Stimulated activated naive CD4-positive, alpha-beta T cell (primary cell): ENCODE measurements around the gene FCER2.

ENCODE experiments used
- DNase-seq, 6 experiments: peaks; one replicate each; lab custom pipeline; 2025; lab: John Stamatoyannopoulos, UW

The FCER2 gene

DNA sequence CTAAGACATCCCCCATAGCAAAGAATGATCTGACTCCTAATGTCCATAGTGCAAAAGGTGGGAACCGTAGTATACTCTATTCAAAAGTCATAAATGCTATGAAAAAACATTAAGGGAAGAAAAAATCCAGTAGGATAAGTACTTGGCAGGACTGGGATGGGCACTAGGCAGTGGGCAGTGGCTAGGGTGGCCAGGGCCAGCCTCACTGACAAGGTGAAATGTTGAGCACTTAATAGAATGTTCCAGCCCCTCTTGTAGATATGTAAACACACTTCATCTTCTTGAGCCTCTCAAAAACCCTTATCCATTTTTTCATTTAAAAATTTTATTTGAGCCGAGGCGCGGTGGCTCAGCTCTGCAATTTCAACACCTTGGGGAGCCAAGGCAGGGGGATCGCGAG, 31.4 kb upstream of the FCER2 start:
- DNase-seq, result no peak

DNA sequence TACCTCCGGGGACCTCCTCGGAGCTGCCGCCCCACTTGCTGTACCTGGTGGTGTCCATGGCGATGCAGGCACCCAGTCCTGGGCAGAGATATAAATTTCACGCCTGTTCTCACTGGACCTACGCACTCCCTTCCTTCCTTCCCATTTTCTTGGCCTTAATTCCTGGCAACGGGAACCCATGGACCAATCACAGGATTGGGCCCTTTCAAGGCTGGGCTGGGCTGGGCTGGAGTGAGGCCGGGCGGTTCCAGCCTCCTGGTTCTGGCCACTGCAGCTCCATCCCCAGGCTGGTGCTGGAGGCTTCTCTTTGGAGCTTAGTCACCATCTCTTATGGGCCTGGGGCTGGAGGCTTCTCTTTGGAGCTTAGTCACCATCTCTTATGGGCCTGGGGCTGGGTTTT, 30.1 kb upstream of the FCER2 start, which contains the start of gene CLEC4G:
CLEC4G (minus strand) TSS at position 66 of the 400 bp plus-strand sequence; CDS start at position 58, 8 bp downstream.
- DNase-seq, result no peak

- no peak for DNase-seq
These were observed 29.7 kb upstream of the FCER2 start for GRCh38 chr19:7731615-7732014.

- no peak for DNase-seq
These were observed 29.3 kb upstream of the FCER2 start for GRCh38 chr19:7731218-7731595.

- no peak for DNase-seq
These were observed 28.6 kb upstream of the FCER2 start for GRCh38 chr19:7730286-7731217.

DNA sequence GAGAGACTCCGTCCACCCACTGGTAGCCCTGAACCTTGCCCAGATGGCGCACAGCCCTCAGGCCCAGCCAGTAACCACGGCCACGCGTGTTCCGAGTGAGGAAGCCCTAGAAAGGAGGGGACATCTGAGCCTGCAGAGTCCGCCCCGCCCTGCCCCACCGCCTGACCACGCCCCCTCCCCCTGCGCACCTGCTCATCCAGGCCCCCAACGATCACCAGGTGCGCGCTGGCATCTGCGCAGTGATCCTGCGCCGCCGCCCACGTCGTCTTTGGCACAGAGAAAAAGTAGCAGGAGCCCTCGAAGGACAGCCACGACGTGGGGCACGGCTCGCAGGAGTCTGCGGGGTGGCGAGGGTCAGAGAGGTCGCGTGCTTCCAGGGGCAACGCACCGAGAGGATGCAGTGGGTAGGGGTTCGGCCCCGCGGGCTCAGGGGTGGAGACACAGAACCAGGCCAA, 27.9 kb upstream of the FCER2 start:
- peak in 1 of 6 experiments; percentile 16 for DNase-seq

GRCh38 chr19:7729211-7729610, 27.3 kb upstream of the FCER2 start:
- no peak for DNase-seq

DNA sequence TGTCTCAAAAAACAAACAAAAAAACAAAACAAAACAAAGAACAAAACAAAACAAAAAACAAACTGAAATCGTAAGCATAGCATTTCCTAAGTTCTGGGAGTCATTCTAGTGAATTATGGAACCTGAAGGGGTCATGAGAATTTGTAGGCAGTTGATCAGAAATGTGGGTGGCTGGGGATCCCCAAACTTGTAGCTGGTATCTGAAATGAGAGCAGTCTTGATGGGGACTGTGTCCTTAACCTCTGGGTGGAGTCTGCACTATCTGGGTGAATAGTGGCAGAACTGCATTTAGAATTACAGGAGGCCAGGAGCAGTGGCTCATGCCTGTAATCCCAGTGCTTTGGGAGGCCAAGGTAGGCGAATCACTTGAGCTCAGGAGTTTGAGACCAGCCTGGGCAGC, 23.9 kb upstream of the FCER2 start:
- no peak for DNase-seq

GRCh38 chr19:7722231-7722651, 20.3 kb upstream of the FCER2 start:
- DNase-seq, result no peak

DNA sequence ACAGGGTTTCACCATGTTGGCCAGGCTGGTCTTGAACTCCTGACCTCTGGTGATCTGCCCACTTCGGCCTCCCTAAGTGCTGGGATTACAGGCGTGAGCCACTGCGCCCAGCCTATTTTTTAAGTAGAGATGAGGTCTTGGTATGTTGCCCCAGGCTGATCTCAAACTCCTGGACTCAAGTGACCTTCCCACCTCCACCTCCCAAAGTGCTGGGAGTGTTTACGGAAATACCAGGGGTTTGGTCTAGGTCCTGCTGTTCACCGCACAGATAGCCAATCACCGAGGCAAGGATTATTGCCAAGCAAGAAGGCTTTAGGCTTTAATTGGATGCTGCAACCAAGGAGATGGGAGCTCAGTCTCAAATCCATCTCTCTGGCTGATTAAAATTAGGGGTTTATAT, 18.4 kb upstream of the FCER2 start:
- DNase-seq, result no peak

- DNase-seq, result no peak
These were observed 16.7 kb upstream of the FCER2 start for GRCh38 chr19:7718668-7719067.

DNA sequence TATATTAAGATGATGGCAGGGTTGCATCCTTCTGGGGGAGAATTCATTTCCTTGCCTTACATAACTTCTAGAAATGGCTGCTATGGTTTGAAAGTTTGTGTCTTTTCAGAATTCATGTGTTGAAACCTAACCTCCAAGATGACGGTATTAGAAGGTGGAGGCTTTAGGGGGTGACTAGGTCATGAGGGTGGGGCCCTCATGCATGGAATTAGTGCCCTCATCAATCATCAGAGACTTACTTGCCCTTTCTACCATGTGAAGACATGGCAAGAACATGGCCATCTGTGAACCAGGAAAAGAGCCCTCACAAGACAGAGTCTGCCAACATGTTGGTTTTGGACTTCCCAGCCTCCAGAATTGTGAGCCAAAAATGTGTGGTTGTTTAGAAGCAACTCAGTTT, 14.8 kb upstream of the FCER2 start:
- DNase-seq, result no peak

- no peak for DNase-seq
These were observed 13.7 kb upstream of the FCER2 start for GRCh38 chr19:7715671-7716070.

GRCh38 chr19:7710616-7711015, 8.7 kb upstream of the FCER2 start:
- DNase-seq, result no peak

DNA sequence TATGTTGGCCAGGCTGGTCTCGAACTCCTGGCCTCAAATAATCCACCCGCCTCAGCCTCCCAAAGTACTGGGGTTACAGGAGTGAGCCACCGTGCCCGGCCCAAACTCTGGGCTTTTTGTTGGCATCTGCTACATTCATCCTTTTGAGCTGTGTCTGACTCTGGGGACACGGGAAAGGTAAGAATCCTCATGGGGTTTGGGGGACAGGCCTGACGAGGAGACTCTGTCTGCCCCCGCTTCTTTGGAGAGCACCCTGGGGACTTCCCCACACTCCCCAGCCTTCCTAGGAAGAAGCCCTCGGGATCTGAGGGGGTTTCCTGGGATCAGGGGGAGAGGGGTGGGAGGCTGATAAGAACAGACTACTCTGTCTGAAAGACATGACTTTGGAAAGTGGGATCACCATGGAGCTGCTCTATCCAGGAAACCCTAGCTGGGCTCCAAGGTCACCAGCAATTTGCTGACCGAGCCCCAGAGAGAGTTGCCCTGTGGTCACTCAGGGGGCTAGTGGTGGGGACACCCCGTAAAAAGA, 8.1 kb upstream of the FCER2 start:
- no peak for DNase-seq

GRCh38 chr19:7706955-7707456, 5.1 kb upstream of the FCER2 start:
- DNase-seq, result no peak

DNA sequence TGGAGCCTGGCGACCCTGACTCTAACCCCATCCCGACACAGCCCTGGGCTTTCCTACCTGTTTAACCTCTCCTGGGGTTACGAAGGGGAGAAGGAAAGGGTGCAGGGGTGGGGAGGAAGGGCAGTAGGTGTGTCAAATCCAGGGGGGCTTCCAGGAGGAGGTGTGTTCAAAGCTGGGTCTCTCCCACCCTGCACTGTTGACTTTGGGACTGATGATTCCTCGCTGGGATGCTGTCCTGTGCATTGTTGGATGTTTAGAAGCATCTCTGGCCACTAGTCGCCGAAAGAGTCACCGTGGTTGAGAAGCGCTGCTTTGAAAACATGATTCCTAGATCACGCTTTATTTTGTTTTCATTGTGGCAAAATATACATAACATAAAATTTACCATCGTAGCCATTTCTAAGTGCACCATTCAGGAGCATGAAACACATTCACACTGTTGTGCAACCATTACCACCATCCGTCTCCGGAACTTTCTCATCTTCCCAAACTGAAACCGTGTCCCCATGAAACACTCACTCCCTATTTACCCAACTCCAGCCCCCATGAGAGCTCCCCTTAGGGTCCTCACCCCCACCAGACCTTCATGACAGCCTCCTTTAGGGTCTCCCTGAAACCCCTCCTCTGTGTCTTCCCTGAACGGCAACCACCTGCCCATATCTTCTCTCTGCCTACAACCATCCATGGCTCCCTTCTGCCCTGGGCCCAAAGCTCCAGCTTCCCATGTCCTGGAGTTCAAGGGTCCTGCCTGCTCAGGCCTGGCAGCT, 4.4 kb upstream of the FCER2 start:
- DNase-seq, result no peak

DNA sequence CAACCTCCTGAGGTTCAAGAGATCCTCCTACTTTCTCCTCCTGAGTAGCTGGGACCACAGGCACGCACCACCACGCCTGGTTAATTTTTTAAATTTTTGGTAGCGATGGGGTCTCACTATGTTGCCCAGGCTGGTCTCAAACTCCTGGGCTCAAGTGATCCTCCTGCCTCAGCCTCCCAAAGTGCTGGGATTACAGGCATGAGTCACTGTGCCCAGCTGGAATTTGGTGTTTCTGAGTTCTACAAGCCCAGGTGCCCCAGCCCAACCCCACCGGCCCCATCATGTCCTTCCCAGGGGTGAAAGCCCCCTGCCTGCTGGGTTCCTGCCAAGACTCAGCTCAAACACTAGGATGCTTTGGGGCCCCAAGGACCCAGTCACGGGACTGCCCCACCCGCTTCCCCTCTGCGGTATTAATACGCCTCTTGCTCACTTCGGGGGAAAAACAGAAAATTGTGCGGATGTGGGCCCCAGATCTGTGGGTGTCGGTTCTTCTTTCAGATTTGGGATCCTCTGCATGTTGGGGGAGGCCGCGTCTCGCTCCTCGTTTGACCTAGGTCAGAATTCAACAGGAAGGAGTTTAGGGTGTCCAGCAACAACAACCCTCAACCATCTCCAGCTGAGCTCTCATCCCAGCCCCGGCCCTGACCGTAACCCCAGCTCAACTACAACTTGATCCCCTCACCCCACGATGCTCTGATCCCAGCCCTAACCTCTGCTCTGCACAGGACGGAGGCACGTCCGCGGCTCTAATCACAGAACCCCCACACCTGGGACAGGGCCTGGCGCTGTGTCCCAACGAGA, 3.7 kb upstream of the FCER2 start:
- peak; percentile 54 to 83 (median 74) for DNase-seq

- DNase-seq, result no peak
These were observed 2.5 kb upstream of the FCER2 start for GRCh38 chr19:7704280-7705060.

GRCh38 chr19:7703332-7703731, 1.4 kb upstream of the FCER2 start:
- no peak for DNase-seq
